GM21576 (cell line): Measurements from ENCODE around the gene TMEM150A.
A peak's percentile ranks its signal among the peaks of the same experiment; 100 is the strongest.
"Not testable (repeated sequence)": the region's sequence is repeated elsewhere in the genome, so short reads cannot be mapped to it uniquely, and the experiment has no call there.

Experiments
- ATAC-seq: cut with Tn5 transposase; IDR thresholded peaks from one replicate; pipeline ENCODE4 v1.9.1; 2021; ENCODE audit warnings: mild to moderate bottlenecking, moderate library complexity; ENCODE audit not compliant: unreplicated experiment

Gene TMEM150A

DNA sequence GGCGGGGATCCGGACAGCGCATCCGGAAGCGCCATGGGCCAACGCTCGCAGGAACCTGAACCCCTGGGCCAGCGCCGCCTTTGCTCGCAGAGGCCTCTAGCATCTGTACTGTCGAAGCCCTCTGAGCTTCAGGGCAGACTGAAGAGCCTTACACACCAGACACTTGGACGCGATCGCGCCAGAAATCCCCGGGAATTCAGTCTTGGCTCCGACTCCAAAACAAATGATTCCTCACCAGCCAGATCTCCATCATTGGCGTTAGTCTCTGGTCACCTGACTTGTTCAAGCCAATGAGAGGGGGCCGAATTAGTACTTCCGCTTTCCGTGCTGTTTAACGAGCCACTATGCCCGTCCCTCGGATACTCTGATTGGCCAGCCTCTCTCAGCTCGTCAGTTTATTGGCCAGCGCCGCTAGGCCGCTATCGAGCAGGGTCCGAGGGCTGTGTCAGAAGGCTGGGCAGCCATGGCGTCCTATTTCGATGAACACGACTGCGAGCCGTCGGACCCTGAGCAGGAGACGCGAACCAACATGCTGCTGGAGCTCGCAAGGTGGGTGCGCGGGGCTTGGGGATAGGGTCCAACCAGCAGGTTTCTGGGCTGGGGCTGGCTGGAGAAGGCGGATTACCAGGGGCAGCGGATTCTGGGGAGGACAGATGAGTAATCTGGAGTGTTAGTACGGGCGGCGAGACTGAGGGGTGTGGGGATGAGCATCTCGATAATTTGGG lies 7.0 kb downstream of the TMEM150A start, which contains the start of gene RNF181:
Gene RNF181, plus strand, starts transcription at position 445 of the 725 bp plus-strand sequence. Its CDS starts 19 bp downstream, at position 464.
- peak; percentile 98 for ATAC-seq

DNA sequence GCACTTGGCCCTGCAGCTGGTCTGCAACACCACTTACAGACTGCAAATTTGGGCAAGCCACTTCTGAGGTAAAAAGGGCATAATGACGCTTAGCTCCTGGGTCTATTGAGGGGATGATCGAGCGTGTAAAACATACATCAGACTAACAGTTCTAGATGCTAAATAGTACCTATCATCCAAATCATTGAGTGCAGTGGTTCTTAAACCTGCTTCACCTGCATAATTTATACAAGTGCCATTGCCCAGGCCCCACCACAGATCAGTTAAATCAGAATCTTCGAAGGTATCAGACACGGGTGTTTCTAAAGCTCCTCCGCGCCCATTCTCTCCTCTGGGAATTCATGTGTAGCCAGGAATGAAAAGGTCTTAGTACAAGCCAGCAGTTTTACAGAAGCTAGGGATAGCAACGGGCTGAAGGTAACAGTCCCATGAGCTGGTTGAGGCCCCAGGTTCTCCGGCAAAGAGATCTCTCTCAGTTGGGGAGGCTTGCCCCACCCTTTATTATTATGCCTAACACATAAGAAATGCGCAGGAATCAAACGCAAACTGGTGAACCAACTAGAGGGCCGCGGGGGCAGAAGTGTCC lies 7.7 kb downstream of the TMEM150A start:
- ATAC-seq = no peak

- ATAC-seq = no peak
Measured at GRCh38 chr2:85593023-85593422, 9.5 kb downstream of the TMEM150A start.

DNA sequence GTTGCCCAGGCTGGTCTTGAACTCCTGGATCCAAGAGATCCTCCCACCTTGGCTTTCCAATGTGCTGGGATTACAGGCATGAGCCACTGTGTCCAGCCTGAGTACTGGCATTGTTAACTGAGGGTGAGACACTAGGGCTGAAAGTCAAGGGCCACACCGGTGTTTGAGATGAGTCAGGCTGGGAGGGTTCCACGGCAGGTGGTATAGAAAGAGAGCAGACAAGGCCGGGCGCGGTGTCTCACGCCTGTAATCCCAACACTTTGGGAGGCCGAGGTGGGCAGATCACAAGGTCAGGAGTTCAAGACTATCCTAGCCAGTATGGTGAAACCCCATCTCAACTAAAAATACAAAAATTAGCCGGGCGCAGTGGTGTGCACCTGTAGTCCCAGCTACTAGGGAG lies 10.2 kb downstream of the TMEM150A start:
- not testable (repeated sequence) for ATAC-seq

GRCh38 chr2:85591563-85591962 lies 10.9 kb downstream of the TMEM150A start:
- no peak for ATAC-seq

- ATAC-seq = no peak
Measured at GRCh38 chr2:85590950-85591349, 11.5 kb downstream of the TMEM150A start.

DNA sequence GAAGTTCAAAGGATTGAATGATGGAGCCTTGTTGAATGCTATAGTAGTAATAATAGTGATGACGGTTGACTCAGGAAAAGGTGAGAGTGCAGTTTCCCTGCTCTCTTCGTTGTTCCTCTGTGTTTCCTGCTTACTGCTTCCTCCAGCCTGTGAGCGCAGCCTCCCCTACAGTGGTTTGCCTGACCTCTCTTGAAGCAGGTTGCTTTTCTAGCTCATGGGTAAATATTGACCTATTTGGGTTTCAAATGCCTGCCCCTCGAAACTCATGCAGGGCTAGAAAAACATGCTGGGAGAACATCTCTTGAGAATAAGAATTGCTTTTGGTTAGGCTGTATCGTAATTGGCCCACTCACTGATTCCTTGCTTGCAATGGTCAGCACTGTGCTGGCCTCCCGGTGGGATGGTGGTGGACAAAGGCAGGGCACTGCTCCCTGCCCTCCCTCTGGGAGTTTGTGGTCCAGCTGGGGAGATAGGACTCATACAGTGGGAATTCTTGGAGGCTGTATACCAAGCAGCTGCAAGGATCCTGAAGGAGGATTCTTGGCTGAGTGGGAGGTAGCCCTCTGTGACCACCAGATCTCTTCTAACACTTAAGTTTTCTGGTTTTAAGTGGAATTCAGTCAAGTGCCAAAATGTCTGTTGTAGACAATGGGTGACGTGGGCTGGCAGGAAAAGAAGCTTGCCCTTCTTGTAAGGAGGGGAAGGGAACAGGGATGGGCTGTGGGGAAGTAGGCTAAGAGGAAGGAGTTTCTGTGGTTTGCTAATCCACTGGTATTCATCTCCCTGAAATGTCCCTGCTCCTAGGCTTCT lies 12.3 kb downstream of the TMEM150A start:
- no peak for ATAC-seq

GRCh38 chr2:85589181-85589580 lies 13.3 kb downstream of the TMEM150A start:
- ATAC-seq = no peak

DNA sequence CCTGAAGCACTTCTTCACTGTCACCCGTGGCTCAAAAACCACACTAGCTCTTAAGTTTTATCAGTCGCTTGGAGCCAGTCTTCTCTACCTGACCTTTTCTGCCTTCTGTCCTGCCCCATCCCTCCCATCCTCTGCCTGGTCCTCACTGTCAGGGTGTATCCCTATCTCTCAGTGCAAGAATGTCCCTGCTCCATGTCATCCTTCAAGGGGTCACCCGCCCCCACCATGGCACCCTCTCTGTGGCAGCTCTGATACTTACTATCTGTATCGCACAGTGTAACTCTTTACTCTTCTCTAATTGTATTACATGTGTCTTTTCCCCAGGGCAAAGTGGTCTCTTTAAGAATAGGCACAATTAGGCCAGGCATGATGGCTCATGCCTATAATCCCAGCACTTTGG lies 13.9 kb downstream of the TMEM150A start:
- ATAC-seq = no peak

DNA sequence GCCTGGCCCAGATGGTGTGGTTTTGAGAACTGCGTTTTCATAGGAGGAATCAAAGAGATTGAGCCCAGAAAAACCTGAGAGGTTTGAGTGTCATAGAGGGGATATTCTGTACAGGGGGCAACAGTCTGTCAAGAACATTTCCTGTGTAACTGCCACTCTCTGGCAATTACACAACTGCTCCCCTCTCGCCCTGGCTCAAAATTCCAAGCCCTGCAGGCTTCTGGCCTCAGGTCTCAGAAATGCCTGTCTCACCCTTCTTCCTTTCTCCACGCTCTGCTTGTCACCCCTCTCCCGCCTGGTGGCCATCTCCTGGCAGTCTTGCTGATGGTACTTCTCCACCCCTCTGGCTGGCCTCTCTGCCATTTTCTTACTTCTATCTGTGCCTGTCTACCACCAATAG lies 14.3 kb downstream of the TMEM150A start:
- no peak for ATAC-seq

DNA sequence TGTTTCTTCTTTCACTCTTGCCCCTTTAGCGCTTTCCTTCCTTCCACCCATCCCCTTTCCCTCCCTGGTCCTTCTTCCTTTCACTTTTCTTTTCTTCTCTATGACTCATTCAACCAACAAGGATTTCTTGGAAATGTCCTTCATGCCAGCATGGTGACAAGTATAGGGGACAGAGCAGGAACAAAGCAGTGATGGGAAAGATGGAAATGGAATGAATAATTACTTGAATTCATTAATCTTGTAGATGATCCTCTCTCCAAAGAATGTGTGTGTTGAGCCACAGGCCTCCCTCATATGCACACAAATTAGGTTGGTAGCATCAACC lies 16.8 kb downstream of the TMEM150A start:
- no peak for ATAC-seq

DNA sequence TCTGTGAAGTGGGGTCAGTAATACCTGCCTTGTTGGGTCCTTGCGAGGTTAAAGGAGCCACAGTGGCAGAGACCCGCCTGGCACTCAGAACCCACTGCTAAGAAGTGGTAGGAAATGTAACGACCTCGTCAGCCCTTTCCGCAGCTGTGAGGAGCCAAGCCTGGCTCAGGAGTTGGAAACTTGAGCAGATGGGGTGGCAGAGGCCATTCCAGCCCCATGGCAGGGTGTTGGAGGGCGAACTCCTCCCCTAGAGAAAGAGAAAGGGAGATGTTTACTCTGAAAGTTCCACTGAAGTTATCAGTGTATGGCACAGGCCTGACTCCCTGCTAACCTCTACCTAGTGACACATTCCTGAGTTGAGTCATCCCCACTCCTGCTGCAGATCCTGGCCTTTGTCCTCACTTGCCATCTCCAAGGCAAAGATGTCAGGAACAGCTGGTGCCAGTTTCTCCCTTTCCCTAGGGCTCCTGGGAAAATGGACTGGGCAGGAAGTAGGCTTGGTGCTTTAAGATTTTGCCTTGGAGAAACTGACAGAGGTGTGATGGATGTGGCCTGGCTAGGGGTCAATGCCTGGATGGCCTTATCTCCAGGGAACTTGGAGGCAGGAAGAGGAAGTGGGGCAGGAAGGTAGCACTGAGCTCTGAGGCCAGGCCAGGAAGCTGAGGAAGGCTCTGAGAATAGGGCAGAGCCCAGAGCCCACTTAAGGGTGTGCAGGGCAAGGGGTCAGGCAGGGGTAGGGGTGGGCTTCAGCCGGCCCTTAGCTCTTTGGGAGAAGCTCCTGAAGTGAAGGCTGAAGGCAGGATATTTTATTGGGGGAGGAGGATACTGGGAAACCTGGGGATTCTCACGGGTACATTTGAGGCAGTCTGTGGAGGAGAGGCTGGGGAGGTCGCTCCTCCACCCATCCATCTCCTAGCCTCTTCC lies 17.4 kb downstream of the TMEM150A start:
- ATAC-seq = peak; percentile 51

DNA sequence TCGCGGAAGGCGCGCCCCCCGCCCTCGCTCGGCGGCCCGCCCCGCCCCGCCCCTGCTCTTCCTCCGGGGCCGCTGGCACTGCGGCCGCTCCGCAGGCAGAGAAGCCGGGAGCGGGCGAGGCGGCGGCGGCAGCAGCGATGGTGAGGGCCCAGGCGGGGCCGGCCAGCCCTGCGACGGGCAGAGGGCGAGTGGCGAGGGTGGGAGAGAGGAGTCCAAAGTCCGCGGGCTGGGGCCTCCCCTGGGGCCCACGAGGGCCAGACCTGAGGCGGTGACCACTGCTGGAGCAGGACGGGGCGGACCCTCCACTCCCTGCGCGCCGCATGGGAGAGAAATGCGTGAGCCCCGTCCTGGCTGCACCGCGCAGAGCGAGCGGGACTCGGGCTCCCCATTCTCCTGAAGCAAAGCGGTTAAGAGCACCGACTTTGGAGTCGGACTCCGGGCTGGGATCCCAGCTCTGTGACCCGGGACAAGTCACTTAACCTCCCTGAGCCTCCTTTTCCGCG lies 18.1 kb downstream of the TMEM150A start, which contains the start of gene VAMP5:
Gene VAMP5, plus strand, starts transcription at position 78 of the 503 bp plus-strand sequence. Its CDS starts 60 bp downstream, at position 138.
- peak; percentile 48 for ATAC-seq

DNA sequence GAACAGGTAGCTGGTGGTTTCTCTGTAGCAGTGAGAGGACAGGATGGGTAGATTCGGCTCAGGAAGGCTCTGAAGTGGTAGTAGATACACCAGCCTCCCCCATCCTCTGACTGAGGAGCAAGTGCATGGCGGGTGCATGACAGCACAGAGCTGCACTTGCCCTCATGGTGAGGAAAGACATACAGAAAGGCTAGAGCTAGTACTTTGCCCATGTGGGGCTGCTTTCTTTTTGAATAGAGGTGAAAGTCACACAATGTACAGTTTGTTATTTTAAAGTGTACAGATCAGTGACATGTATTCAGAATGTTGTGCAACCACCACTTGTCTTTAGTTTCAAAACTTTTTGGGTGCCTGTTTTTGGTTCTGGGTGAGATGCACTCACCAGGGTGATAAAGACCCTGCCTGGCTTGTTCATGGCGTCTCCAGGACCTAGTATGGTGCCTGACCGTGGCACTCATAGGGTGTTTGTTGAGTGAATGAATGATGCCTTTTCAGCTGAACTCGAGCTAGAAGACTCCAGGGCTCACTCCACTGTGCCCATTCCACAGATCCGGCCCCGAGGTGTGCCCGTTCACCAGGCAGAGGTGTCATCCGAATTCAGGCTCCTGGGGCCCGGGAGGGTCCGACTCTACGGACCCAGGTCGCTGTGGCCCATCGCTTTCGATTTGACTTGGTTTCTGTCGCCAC lies 18.7 kb downstream of the TMEM150A start:
- ATAC-seq = peak; percentile 6

DNA sequence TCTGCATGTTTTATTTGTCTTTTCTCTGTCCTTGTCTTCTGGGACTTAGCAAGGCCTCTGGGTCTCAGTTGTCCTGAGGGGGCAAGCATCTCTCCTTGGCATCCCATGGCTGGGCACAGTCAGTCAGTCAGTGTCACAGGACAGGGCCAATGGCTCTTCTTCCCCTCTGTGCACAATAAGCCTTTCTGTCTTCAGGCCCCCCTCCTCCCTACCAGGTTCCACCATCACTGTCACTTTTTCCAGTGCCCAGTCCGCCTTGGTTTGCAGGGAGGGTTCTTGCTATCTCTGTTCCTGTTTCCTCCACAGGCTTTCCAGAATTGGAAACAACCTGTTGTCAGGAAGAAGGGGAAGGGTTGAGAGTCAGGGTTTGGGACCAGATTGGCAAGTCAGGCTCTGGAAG lies 20.0 kb downstream of the TMEM150A start:
- ATAC-seq = no peak

- ATAC-seq = no peak
Measured at GRCh38 chr2:85580206-85580605, 22.3 kb downstream of the TMEM150A start.

DNA sequence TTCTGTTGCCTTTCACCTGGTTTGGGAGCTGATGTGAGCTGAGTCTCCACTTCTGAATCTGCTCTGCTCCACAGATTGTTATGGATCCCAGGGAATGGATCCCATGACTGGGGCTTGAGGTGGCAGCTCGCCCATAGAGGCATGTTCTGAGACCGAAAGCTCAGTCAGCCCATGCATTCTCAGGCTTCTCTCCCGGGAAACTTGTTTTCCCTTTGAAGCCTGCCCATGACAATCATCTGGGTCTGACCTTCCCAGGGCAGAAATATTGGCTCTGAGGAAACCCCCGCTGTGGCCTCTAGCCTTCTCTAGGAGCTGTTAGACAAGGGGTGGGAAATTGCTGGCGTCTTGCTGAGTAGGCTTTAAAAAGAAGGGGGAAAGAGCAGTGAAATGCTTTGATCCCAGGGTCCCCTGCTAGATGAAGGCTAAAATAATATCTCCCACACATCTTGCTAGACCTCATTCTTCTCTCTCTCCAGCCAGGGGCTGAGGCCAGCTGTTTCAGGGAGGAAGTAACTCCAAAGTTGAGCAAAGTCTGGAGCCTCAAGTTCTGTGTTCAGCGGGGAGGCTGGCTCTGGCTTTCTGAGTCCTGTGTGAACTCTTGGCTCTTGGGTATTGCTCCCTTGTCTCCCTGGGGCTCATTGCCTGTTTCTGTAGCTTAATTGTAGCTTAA lies 23.1 kb downstream of the TMEM150A start:
- no peak for ATAC-seq

DNA sequence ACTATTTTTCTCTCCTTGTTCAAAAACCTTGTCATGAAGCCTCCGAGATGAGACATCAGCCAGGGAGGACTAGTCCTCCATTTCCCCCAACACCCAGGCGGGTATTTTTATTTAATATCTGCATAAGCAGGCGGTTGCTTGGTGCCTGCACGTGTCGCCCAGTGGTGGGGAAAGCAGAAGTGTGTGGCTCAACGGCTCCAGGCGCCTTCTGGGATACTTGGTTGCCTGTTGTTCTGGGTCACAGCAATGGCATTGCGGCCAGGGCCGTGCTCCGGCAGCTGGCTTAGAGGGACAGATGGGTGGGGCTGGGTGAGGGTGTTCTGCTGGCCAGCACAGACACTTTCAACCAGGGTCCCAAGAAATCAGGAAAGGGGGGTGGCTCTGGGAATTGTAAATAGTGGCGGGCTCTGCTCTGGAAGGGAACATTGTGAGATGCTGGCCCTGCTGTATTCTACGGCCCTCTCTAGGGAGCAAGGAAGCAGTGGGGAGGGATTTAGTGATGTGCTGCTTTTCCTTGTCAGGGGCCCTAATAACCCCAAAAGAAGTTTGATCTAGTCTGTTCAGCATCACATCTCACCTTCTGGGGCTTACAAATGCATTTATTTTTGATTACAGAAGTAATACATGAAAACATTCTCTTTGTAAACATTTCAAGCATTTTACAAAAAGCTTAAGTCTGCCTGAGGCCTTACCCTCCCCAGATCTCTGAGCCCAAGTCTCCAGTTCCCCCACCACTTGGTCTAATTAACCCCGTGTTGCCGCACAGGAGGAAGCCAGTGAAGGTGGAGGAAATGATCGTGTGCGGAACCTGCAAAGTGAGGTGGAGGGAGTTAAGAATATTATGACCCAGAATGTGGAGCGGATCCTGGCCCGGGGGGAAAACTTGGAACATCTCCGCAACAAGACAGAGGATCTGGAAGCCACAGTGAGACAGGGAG lies 24.0 kb downstream of the TMEM150A start:
- ATAC-seq = peak; percentile 35
